Smooth muscle cell (in vitro differentiated cells): ENCODE data around the gene OR52W1. TPM values are rescaled to one million over a fixed set of nuclear protein-coding genes. Genes with fewer than 3 reads are reported as not detected.

Source experiments
- DNase-seq: peaks from one replicate; lab custom pipeline; 2025; ENCODE audit not compliant: unreplicated experiment; lab: John Stamatoyannopoulos, UW
- H2AFZ ChIP-seq: fragments of 200-600 bp; sonication (generic); 2 replicates; pipeline ENCODE4 v1.6.0; 2016; ENCODE audit warnings: antibody characterized with exemption, low read depth, mild to moderate bottlenecking
- H3F3A ChIP-seq: fragments of 200-600 bp; sonication (generic); 2 replicates; pipeline ENCODE4 v1.6.0; 2017; ENCODE audit warnings: antibody characterized with exemption, low read depth
- H3K27ac ChIP-seq: fragments of 200-600 bp; sonication (generic); 2 replicates; pipeline ENCODE4 v1.5.1; 2016; ENCODE audit warnings: low read depth, mild to moderate bottlenecking
- H3K27me3 ChIP-seq: fragments of 200-600 bp; sonication (generic); 2 replicates; pipeline ENCODE4 v1.6.1; 2016; ENCODE audit warnings: low read depth, mild to moderate bottlenecking
- H3K36me3 ChIP-seq: fragments of 200-600 bp; sonication (generic); 2 replicates; pipeline ENCODE4 v1.5.1; 2016; ENCODE audit warnings: low read depth
- H3K4me1 ChIP-seq: fragments of 200-600 bp; sonication (generic); 2 replicates; pipeline ENCODE4 v1.5.1; 2016; ENCODE audit warnings: low read depth
- H3K4me2 ChIP-seq: fragments of 200-600 bp; sonication (generic); 2 replicates; pipeline ENCODE4 v1.6.0; 2016; ENCODE audit warnings: mild to moderate bottlenecking
- H3K4me3 ChIP-seq: fragments of 200-600 bp; sonication (generic); 2 replicates; pipeline ENCODE4 v1.5.1; 2016; ENCODE audit warnings: mild to moderate bottlenecking
- H3K79me2 ChIP-seq: fragments of 200-600 bp; sonication (generic); 2 replicates; pipeline ENCODE4 v1.6.0; 2016; ENCODE audit warnings: low read depth, mild to moderate bottlenecking
- H3K9ac ChIP-seq: fragments of 200-600 bp; sonication (generic); 2 replicates; pipeline ENCODE4 v1.6.0; 2016; ENCODE audit warnings: low read depth
- H3K9me3 ChIP-seq: fragments of 200-600 bp; sonication (generic); replicated peaks from 2 replicates; pipeline ENCODE4 v1.5.1; 2016; ENCODE audit warnings: low read depth
- H4K20me1 ChIP-seq: fragments of 200-600 bp; sonication (generic); 2 replicates; pipeline ENCODE4 v1.6.0; 2016; ENCODE audit warnings: low read depth
- WGBS: methylation state at CpG from one replicate; pipeline ENCODE4 v1.1.7; 2016; ENCODE audit warnings: low lambda C conversion rate; 5-methylcytosine and 5-hydroxymethylcytosine counted together
- polyA plus RNA-seq: library from polyadenylated mRNA; unstranded; fragments of >200 nt; fragmentation: Nextera tagmentation; extraction: Ambion mirVana; gene quantifications from 2 replicates; pipeline ENCODE4 v1.2.1, GENCODE V29; 2016
- total RNA-seq: library from RNA; depleted of rRNA; stranded (reverse); fragments of >200 nt; gene quantifications from 2 replicates; pipeline ENCODE4 v1.2.3, GENCODE V29; 2014
- TF ChIP-seq, protein P1 (sequence below): fragments of 200-600 bp; sonication (generic); IDR thresholded peaks from 2 replicates; pipeline ENCODE4 v1.5.1; 2017; ENCODE audit warnings: borderline replicate concordance, mild to moderate bottlenecking, antibody characterized with exemption; ENCODE audit not compliant: insufficient read depth, poor library complexity, severe bottlenecking

The OR52W1 gene
- total and polyA plus RNA-seq, 2 experiments from 2014 or later = not detected

- Histone ChIP-seq H3K36me3 (no peaks in the 10 kb centered on the region), H3K4me3 (no peak overlapping the region), H2AFZ (no peak overlapping the region), H3K27ac (no peak overlapping the region), H3F3A (no peaks in the 10 kb centered on the region), H3K9ac (no peak overlapping the region), H4K20me1 (no peaks in the 10 kb centered on the region), H3K27me3 (no peaks in the 10 kb centered on the region), H3K4me2 (no peak overlapping the region), H3K4me1 (no peaks in the 10 kb centered on the region), H3K79me2 (no peaks in the 10 kb centered on the region), H3K9me3 (no peaks in the 10 kb centered on the region)
- WGBS = 72% methylated on average over 4 of the region's 4 CpGs
- DNase-seq = no peak
- TF ChIP-seq, protein P1, sequence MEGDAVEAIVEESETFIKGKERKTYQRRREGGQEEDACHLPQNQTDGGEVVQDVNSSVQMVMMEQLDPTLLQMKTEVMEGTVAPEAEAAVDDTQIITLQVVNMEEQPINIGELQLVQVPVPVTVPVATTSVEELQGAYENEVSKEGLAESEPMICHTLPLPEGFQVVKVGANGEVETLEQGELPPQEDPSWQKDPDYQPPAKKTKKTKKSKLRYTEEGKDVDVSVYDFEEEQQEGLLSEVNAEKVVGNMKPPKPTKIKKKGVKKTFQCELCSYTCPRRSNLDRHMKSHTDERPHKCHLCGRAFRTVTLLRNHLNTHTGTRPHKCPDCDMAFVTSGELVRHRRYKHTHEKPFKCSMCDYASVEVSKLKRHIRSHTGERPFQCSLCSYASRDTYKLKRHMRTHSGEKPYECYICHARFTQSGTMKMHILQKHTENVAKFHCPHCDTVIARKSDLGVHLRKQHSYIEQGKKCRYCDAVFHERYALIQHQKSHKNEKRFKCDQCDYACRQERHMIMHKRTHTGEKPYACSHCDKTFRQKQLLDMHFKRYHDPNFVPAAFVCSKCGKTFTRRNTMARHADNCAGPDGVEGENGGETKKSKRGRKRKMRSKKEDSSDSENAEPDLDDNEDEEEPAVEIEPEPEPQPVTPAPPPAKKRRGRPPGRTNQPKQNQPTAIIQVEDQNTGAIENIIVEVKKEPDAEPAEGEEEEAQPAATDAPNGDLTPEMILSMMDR = no peak
Observed at GRCh38 chr11:6200975-6201374, 2.0 kb downstream of the OR52W1 start.

DNA sequence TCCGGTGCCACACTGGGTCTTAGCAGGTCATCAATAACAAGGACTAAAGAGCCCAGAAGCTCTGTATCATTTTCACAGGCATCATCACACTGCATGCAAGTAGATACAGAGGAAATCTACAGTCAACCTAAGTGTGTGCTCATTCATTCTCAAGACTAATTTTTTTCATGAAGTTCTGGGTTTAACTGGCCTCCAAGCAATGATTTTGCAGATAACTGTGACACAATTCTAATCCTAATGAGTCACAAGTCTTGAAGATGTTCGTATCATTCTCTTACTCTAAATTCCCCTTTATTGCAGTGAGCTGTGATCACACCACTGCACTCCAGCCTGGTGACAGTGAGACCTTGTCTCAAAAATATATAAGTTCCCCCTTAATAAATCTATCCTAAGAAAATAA is 2.5 kb downstream of the OR52W1 start:
- no peak overlapping the region for H3K9ac ChIP-seq
- no peaks in the 10 kb centered on the region for H3K4me1 ChIP-seq
- H3K9me3 ChIP-seq = no peaks in the 10 kb centered on the region
- H3K27ac ChIP-seq = peak overlapping the region; percentile 35
- H3K4me2 ChIP-seq = no peak overlapping the region
- no peaks in the 10 kb centered on the region for H4K20me1 ChIP-seq
- WGBS = 53% methylated on average over 2 of the region's 2 CpGs
- H2AFZ ChIP-seq = no peak overlapping the region
- H3K27me3 ChIP-seq = no peaks in the 10 kb centered on the region
- TF ChIP-seq, protein P1 = no peak
- no peak for DNase-seq
- H3K36me3 ChIP-seq = no peaks in the 10 kb centered on the region
- no peaks in the 10 kb centered on the region for H3K79me2 ChIP-seq
- H3K4me3 ChIP-seq = no peak overlapping the region
- no peaks in the 10 kb centered on the region for H3F3A ChIP-seq

- no peaks in the 10 kb centered on the region for H3K27me3 ChIP-seq
- peak overlapping the region; percentile 35 for H3K27ac ChIP-seq
- no peak for DNase-seq
- TF ChIP-seq, protein P1 = no peak
- H3K79me2 ChIP-seq = no peaks in the 10 kb centered on the region
- H3K36me3 ChIP-seq = no peaks in the 10 kb centered on the region
- no peak overlapping the region for H3K4me2 ChIP-seq
- no peaks in the 10 kb centered on the region for H4K20me1 ChIP-seq
- H3K9ac ChIP-seq = no peak overlapping the region
- no peaks in the 10 kb centered on the region for H3K9me3 ChIP-seq
- no peaks in the 10 kb centered on the region for H3K4me1 ChIP-seq
- no peak overlapping the region for H3K4me3 ChIP-seq
- H2AFZ ChIP-seq = no peak overlapping the region
- no peaks in the 10 kb centered on the region for H3F3A ChIP-seq
- WGBS = 82% methylated on average over 1 of the region's 1 CpG
Observed at GRCh38 chr11:6202041-6202440, 3.0 kb downstream of the OR52W1 start.

DNA sequence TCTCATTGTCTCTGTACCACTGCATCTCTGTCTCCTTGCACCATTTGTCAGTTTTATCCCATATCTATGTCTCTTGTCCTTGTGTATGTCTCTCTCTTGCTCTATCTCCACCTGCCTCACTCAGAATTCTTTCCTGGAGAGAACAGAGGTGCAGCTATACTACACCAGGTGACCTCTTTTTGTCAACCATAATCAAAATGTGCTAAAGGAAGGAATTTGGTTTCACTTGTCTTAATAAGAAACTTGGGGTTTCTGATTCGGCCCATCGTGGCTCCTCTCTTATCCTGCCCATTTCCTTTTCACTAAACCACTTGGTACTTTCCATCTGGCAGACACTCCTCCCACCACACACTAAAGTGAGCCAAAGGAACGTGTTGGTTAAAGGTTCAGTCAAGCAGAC is 4.3 kb downstream of the OR52W1 start:
- Histone ChIP-seq H3K4me1 (no peaks in the 10 kb centered on the region), H2AFZ (no peak overlapping the region), H3K9me3 (no peaks in the 10 kb centered on the region), H3K79me2 (no peaks in the 10 kb centered on the region), H3K4me2 (no peak overlapping the region), H3F3A (no peaks in the 10 kb centered on the region), H3K4me3 (no peak overlapping the region), H3K27ac (no peak overlapping the region), H3K27me3 (no peaks in the 10 kb centered on the region), H4K20me1 (no peaks in the 10 kb centered on the region), H3K36me3 (no peaks in the 10 kb centered on the region), H3K9ac (no peak overlapping the region)
- TF ChIP-seq, protein P1 = no peak
- DNase-seq = no peak
- 86% methylated on average over 3 of the region's 3 CpGs for WGBS
